Panc1 (cell line): ENCODE data around the gene DCAKD.

Experiments
- POLR2AphosphoS5 ChIP-seq: IDR thresholded peaks from 2 replicates; pipeline ENCODE4 v1.6.1; 2012; ENCODE audit warnings: mild to moderate bottlenecking, low read depth, low read length, moderate library complexity
- TF ChIP-seq, protein P1 (sequence below): fragments of 450-650 bp; IDR thresholded peaks from 2 replicates; pipeline ENCODE4 v1.5.1; 2017; ENCODE audit warnings: mild to moderate bottlenecking

DNA sequence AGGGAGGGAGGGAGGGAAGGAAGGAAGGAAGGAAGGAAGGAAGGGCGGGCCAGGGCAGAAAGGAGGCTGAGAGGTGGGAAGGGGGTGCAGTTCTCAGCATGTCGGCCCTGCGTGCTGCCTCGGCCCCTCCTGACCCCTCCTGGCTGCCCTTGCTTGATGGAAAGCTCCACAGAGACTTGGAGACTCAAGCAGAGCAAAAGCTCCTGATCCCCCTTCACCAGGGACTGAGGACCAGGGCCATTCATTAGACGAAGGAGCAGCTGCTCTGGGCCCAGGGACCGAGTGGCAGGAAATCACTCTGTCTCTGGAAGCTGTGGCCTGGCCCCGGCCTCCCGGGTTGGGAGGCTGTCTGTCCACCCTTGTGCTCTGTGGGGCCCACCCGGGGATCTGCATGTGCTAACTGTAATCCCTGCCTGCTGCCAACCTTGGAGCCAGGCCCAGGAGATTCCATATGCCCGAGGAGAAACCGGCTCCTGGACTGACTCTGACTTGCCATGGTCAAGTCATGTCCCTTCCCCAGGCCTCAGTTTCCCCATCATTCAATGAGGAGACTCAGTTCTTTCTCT lies 55.9 kb downstream of the DCAKD start:
- TF ChIP-seq, protein P1, sequence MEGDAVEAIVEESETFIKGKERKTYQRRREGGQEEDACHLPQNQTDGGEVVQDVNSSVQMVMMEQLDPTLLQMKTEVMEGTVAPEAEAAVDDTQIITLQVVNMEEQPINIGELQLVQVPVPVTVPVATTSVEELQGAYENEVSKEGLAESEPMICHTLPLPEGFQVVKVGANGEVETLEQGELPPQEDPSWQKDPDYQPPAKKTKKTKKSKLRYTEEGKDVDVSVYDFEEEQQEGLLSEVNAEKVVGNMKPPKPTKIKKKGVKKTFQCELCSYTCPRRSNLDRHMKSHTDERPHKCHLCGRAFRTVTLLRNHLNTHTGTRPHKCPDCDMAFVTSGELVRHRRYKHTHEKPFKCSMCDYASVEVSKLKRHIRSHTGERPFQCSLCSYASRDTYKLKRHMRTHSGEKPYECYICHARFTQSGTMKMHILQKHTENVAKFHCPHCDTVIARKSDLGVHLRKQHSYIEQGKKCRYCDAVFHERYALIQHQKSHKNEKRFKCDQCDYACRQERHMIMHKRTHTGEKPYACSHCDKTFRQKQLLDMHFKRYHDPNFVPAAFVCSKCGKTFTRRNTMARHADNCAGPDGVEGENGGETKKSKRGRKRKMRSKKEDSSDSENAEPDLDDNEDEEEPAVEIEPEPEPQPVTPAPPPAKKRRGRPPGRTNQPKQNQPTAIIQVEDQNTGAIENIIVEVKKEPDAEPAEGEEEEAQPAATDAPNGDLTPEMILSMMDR: no peak
- TF ChIP-seq POLR2AphosphoS5: no peak
